Sigmoid colon (tissue), 7 donors: ENCODE data around the gene SCUBE1. TPM values are rescaled to one million over a fixed set of nuclear protein-coding genes. Genes with fewer than 3 reads are reported as not detected.
A peak's percentile ranks its signal among the peaks of the same experiment; 100 is the strongest.

ENCODE experiments used
- DNase-seq: peaks from one replicate; pipeline ENCODE4 v3.0.0-alpha.2; 2019
- H3K27ac ChIP-seq, 4 donors: fragments of 200-600 bp; sonication (generic); one replicate each; pipeline ENCODE4 v1.5.1; 2016 to 2019; ENCODE audit warnings: mild to moderate bottlenecking in 1 of 4
- H3K27me3 ChIP-seq, 3 donors: fragments of 200-600 bp; sonication (generic); one replicate each; pipeline ENCODE4 v1.5.1; 2019; ENCODE audit warnings: mild to moderate bottlenecking in 1 of 3
- H3K36me3 ChIP-seq, 4 donors: fragments of 200-600 bp; sonication (generic); one replicate each; pipeline ENCODE4 v1.5.1; 2016 to 2019
- H3K4me1 ChIP-seq, 4 donors: fragments of 200-600 bp; sonication (generic); one replicate each; pipeline ENCODE4 v1.5.1; 2017 to 2019
- H3K4me3 ChIP-seq, 4 donors: fragments of 200-600 bp; sonication (generic); one replicate each; pipeline ENCODE4 v1.5.1; 2017 to 2019; ENCODE audit warnings: mild to moderate bottlenecking in 2 of 4, moderate library complexity in 1 of 4
- H3K9me3 ChIP-seq, 4 donors: fragments of 200-600 bp in 3 of 4; sonication (generic) in 3 of 4; one replicate each; pipeline versions ENCODE4 v1.5.1 to v1.6.1; 2013 to 2019
- CTCF ChIP-seq, 4 experiments: fragments of 450-650 bp in 3 of 4; fragments of 200-600 bp in 1 of 4; IDR thresholded peaks; one replicate each; pipeline ENCODE4 v1.5.1; 2016 to 2019; ENCODE audit warnings: antibody characterized with exemption in 4 of 4, mild to moderate bottlenecking in 3 of 4, moderate library complexity in 2 of 4
- EP300 ChIP-seq, 4 donors: sonication (generic); formaldehyde crosslinking; IDR thresholded peaks; one replicate each; pipeline ENCODE4 v1.6.1; 2017; ENCODE audit warnings: antibody characterized with exemption in 4 of 4
- POLR2A ChIP-seq, 2 donors: fragments of 450-650 bp; IDR thresholded peaks; one replicate each; pipeline ENCODE4 v1.6.1; 2016; ENCODE audit warnings: antibody characterized with exemption in 2 of 2, mild to moderate bottlenecking in 2 of 2, moderate library complexity in 2 of 2
- POLR2AphosphoS5 ChIP-seq, 4 donors: sonication (generic); formaldehyde crosslinking; IDR thresholded peaks; one replicate each; pipeline ENCODE4 v1.6.1; 2017; ENCODE audit warnings: antibody characterized with exemption in 4 of 4
- WGBS, 2 donors: extraction: QIAGEN DNeasy Blood & Tissue Kit; methylation state at CpG; one replicate each; pipeline ENCODE4 v1.1.7; 2013; 5-methylcytosine and 5-hydroxymethylcytosine counted together
- intact Hi-C: fragments of 100-400 bp; cut with DNase I; formaldehyde crosslinking; loops from one replicate; pipeline ENCODE4 v1.15.1; 2023
- polyA plus RNA-seq, 3 donors: library from polyadenylated mRNA; stranded (reverse); fragments of 200-250 nt; gene quantifications; one replicate each; pipeline ENCODE4 v1.2.3, GENCODE V29; 2013
- total RNA-seq, 4 donors: library from RNA; depleted of rRNA; stranded (reverse); fragments of >200 nt; gene quantifications; one replicate each; pipeline ENCODE4 v1.1.0, GENCODE V29; 2016
- donor health status: healthy with polysubstance abuse.
- donor health status: Bipolar disorder and iron deficiency.
- donor health status: healthy.

The SCUBE1 gene
- total and polyA plus RNA-seq, 7 donors = 0.23 to 1.1 (median 0.55) TPM

DNA sequence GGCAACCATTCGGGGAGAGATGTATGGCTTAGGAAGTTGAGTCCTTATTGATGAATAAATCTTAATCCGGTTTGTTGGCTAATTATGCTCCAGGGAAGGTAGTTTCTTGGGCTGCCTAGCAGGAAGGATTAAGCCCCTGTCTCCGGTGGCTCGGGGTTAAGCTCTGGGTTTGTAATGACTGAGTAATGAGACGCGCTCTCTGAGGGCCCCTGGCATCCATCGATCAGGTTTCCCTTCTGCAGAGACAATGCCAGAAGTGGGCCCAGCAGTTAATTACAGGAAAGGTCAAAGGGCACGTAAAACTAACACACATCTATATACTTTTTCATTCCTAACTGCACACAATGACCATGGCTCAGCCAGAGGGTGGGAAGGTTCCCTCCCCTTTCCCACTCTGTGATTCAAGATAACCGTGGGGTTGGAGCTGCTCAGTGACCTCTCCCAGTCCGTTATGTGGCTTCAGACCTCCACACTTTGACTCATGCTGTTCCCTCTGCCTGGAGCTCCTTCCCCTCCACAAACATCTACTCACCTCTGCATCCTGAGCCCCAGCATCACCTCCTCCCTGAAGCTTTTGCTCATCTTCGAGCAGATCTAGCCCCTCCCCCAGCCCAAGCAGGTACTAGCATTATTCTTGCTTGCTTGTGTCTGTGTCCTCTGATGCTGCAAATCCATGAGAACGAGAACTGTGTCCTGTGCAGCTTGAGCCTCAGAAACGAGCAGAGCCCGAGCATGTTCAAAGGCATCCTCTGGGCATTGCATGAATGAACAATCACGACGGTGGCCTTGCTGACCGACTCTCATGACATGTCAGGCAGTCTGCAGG lies 16.6 kb downstream of the SCUBE1 start:
- H3K4me3 ChIP-seq = no peak overlapping the region
- H3K36me3 ChIP-seq = no peaks in the 10 kb centered on the region
- no peak overlapping the region for H3K27ac ChIP-seq
- DNase-seq = no peak
- intact Hi-C loops = no loop called here
- no peaks in the 10 kb centered on the region for H3K9me3 ChIP-seq
- WGBS, 2 donors = 42 to 69% methylated on average over 17 of the region's 17 CpGs
- no peak for TF ChIP-seq POLR2A (IDR thresholded peaks at IDR 0.05)
- TF ChIP-seq EP300 (IDR thresholded peaks at IDR 0.05) = no peak
- TF ChIP-seq CTCF (IDR thresholded peaks at IDR 0.05) = no peak
- no peak for TF ChIP-seq POLR2AphosphoS5 (IDR thresholded peaks at IDR 0.05)
- no peaks in the 10 kb centered on the region for H3K4me1 ChIP-seq
- H3K27me3 ChIP-seq = no peaks in the 10 kb centered on the region

- Histone ChIP-seq H3K4me1 (peaks cover 0 to 3% (median 1%) of the 10 kb centered on the region in 4 donors), H3K27me3 (no peaks in the 10 kb centered on the region), H3K27ac (no peak overlapping the region), H3K9me3 (no peaks in the 10 kb centered on the region), H3K36me3 (no peaks in the 10 kb centered on the region), H3K4me3 (no peak overlapping the region)
- 89 to 95% methylated on average over 13 of the region's 13 CpGs for WGBS, 2 donors
- TF ChIP-seq CTCF (IDR thresholded peaks at IDR 0.05) = no peak
- no peak for TF ChIP-seq POLR2A (IDR thresholded peaks at IDR 0.05)
- no peak for TF ChIP-seq POLR2AphosphoS5 (IDR thresholded peaks at IDR 0.05)
- no peak for TF ChIP-seq EP300 (IDR thresholded peaks at IDR 0.05)
- intact Hi-C loops = no loop called here
- no peak for DNase-seq
These were observed 18.0 kb downstream of the SCUBE1 start for GRCh38 chr22:43325176-43325575.

DNA sequence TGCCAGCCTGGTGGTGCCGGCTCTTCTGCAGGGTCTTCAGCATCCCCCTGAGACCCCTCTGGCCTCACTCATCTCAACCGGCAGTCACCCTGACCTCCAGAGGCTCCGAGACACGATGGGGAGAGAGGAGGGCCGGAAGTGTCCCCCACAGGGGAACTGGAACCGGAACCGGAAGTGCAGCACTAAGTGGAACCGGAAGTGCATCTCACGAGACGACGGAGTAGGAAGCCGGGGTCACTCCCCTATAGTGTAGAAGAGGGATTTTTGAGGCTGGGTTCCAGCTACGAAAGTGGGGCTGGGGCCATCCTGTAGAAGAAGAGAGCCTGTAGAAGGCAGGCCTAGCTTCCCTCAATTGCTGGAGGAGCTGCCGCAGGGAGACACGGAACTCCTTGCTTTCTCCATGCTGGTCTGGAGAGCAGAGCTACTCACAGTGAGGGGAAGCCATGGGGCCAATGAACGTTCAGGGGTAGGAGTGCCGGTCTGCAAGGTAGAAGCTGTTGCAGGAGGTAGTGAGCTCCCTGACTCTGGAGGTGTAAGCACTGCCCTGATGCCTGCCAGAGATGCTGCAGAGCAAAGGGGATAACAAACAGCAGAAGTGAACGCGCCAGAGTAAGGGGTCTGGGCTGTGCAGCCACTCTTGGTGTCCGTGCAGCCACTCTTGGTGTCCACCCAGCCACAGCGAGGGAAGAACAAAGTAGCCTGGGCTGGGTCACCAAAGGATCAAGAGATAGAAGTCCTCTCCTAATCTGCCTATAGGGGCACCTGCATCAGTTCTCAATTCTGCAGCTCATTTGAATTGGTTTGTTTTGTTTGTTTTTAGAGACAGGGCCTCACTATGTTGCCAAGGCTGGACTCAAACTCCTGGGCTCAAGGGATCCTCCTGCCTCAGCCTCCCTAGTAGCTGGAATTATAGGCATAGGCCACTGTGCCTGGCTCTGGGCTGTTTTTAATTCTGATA lies 21.9 kb downstream of the SCUBE1 start:
- Histone ChIP-seq H3K27ac (peak overlapping the region in 1 of 4 donors; percentile 53), H3K27me3 (no peaks in the 10 kb centered on the region), H3K4me3 (no peak overlapping the region), H3K36me3 (no peaks in the 10 kb centered on the region), H3K4me1 (peaks cover 0 to 16% (median 5%) of the 10 kb centered on the region in 4 donors), H3K9me3 (no peaks in the 10 kb centered on the region)
- 83 to 87% methylated on average over 21 of the region's 21 CpGs for WGBS, 2 donors
- intact Hi-C loops = no loop called here
- no peak for DNase-seq
- TF ChIP-seq POLR2AphosphoS5 (IDR thresholded peaks at IDR 0.05) (no peak), POLR2A (IDR thresholded peaks at IDR 0.05) (no peak), EP300 (IDR thresholded peaks at IDR 0.05) (no peak), CTCF (IDR thresholded peaks at IDR 0.05) (no peak)

DNA sequence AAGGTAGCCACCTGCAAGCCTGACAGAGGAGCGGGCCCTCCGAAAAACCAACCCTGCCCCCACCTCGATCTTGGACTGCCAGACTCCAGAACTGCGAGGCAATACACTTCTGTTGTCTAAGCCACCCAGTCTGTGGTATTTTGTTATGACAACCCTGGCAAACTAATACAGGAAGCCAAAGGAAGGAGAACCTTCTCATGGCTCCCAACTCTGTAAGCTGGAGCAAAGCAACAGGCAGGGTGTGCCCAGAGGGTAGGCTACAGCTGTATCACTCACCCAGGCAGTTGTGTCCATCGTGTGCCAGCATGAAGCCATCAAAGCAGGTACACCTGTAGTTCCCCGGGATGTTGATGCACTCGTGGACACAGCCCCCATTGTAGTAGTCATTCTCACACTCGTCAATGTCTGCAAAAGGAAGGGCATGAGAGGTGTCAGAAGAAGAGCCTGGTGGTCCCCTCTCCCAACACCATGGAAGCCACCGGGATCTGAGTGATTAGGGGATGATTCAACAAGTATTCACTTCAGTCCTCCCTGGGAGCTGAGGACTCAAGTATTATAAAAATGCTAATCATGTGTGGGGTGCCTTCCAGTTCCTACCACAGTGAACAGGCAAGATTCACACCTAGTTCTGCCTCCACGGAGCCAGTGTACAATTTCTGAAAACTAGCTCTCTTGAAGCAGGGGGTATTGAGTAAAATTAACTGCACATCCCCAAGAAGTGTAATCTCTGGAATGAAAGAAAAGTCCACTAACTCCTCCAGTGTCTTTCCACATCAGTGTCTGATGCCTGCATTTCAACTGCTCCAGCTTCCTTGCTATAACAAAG lies 23.3 kb downstream of the SCUBE1 start:
- intact Hi-C loops = no loop called here
- peaks cover 0 to 16% (median 5%) of the 10 kb centered on the region in 4 donors for H3K4me1 ChIP-seq
- TF ChIP-seq POLR2A (IDR thresholded peaks at IDR 0.05) (no peak), POLR2AphosphoS5 (IDR thresholded peaks at IDR 0.05) (no peak), CTCF (IDR thresholded peaks at IDR 0.05) (no peak), EP300 (IDR thresholded peaks at IDR 0.05) (no peak)
- DNase-seq = no peak
- H3K4me3 ChIP-seq = no peak overlapping the region
- 76 to 84% methylated on average over 10 of the region's 10 CpGs for WGBS, 2 donors
- no peaks in the 10 kb centered on the region for H3K36me3 ChIP-seq
- no peaks in the 10 kb centered on the region for H3K27me3 ChIP-seq
- peak overlapping the region in 1 of 4 donors; percentile 53 for H3K27ac ChIP-seq
- no peaks in the 10 kb centered on the region for H3K9me3 ChIP-seq
